Endometrium (tissue), 2 donors: ENCODE data around the gene EPS15.

Source experiments
- FAIRE-seq: peaks from 2 replicates; lab custom pipeline; 2012; peaks lifted over from hg19 to GRCh38; lab: Jason Lieb, UNC
- donor health status: control.
- donor health status: control.

EPS15 gene

GRCh38 chr1:51373898-51374297 is 145.2 kb downstream of the EPS15 start:
- no peak for FAIRE-seq

GRCh38 chr1:51372561-51372960 is 146.5 kb downstream of the EPS15 start:
- no peak for FAIRE-seq

GRCh38 chr1:51369171-51369570 is 149.9 kb downstream of the EPS15 start:
- no peak for FAIRE-seq

GRCh38 chr1:51365774-51366173 is 153.3 kb downstream of the EPS15 start:
- no peak for FAIRE-seq

- FAIRE-seq: no peak
Observed at GRCh38 chr1:51359879-51360278, 159.2 kb downstream of the EPS15 start.

DNA sequence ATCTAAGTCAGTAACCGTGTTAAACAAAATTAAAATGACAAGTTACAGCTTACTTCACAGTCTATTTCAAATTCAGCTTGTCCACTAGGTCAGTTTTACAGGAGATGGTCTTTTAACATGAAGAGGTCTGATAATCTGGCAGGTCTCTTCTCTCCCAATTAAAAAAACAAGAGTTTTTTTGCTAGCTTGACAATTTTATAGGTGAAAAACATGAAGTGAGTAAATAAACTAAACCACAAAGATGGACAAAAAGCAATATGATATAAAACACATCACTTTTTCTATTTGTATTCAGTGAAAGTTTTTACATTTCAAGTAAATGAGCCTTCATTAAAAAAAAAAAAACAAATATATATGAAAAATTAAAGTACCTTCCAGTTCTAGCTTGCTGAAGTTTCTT is 163.7 kb downstream of the EPS15 start:
- FAIRE-seq: no peak

DNA sequence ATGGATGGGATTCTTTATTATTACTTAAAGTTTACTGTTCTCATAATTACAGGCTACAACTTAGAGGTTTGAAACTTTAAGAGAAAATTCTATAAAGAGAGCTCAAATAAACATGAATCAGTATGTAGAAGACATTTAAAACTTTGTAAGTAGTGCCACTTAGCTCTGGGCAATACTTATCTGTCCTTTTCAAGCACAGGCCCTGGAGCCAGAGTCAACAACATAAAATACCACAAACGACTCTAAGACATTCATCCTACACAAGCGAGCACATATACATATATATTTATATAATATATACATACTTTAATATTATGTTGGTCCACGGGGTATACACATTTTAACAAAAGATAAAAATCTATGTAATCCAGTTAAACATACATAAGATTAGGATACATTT is 164.7 kb downstream of the EPS15 start:
- no peak for FAIRE-seq

DNA sequence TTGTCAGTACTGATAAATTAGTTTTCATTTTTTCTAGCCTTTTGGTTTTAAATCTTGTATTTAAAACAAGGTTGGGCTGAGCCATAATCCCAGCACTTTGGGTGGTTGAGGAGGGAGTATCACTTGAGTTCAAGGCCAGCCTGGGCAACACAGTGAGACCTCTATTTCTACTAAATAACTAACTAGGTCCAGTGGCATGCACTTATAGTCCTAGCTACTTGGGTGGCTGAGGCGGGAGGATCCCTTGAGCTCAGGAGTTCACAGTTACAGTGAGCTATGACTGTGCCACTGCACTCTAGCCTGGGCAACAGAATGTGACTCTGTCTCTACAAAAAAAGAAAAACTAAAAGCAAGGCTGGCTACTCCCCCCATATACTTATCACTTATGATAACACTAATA is 167.2 kb downstream of the EPS15 start:
- FAIRE-seq: no peak

DNA sequence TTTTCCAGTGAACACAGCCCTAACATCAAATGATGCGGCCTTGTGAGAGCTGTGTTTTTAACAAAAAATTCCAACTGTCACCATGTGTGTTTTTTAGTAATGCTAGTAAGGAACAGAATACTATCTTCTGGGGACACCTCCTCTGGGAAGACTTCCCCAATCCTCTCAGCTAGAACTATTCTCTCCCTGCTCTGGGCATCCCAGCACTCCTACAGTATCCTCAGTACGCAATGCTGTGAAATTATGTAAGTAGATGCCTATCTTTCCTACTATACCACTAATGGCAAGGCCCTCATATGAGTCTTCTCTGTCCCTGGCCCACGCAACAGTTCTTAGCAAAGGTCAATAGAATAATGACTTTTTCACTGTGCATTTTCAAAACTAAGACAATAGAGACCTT is 169.2 kb downstream of the EPS15 start:
- FAIRE-seq: no peak

DNA sequence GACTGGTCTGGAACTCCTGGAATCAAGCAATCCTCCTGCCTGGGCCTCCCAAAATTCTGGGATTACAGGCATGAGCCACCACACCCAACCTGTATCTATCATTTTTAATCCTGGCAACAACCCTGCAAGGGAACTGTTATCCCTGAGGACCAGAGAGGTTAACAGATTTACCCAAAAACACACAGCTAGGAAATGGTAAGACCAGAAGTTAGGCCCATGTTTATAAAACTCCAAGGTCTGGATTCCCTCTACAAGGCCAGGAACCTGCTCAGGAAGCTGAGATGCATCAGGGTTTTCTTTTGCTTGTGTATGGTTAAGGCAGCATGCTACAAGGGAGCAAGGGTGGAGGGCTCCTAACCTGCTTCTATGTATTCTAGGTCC is 170.9 kb downstream of the EPS15 start:
- no peak for FAIRE-seq

- no peak for FAIRE-seq
Observed at GRCh38 chr1:51347398-51348146, 171.5 kb downstream of the EPS15 start.

GRCh38 chr1:51346086-51346942 is 172.8 kb downstream of the EPS15 start:
- no peak for FAIRE-seq

DNA sequence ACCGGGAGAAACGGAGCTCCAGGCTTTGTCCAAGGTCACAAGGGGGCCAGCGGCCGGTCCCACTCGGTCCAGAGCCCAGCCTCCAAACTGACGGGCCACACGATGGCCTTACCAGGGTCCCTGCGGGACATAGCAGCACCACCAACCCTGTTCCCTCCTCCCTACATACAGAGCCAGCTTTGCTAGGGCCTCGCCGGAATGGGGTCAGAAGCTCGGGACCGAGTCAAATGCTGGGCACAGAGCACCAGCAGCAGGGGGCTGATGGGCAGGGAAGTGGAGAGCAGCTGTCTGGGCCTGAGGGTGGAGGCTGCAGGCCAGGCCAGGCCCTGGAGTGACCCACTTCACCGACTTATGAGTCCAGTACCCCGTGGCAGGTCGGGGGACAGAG is 173.8 kb downstream of the EPS15 start:
- no peak for FAIRE-seq

DNA sequence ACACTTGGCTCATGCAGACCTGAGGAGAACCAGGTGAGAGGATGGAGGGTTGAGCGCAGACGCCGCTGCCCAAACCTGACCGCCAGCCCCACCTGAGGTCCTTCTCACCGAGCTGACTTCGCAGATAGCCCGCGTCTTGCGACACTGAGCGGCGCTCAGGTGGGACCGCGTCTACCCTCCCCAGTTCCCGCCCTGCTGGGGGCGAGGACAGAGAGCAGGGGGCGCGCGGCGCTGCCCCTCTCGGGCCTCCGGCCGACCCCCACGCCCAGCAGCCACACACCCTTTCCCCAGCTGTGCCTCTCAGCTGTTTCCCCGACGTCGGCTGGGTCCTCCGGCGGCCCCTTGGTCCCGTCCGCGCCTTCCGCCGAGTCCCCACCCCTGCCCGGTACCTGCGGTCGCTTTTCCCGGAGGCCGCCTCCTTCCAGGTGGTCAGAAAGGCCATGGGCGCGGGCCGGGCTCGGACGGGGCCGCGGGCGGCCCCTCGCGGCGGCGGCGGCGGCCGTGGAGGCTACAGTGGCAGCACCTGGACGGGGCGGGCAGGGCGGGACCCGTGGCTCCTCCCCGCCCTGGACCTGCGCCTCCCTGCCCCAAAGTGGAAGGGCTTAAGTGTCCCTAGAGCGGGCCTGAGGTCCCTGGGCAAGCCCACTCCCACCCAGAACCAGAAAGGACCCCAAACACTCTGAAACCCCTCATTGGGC is 174.3 kb downstream of the EPS15 start:
- no peak for FAIRE-seq

DNA sequence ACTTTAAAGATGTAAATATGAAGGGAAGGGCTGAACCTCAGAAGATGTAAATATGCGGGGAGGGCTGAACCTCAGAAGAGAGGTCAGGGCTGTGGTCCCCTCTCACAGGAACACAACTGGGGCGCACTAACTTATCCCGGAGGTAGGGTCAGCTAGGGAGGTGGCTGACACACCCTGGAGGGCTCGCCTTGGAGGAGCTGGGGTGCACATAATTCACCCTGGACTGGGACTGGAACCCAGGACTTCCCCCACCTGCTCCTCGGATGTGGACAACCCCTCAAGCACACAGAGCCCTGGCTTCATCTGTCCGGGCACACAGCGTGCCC is 174.8 kb downstream of the EPS15 start:
- no peak for FAIRE-seq

GRCh38 chr1:51343624-51344023 is 175.4 kb downstream of the EPS15 start:
- no peak for FAIRE-seq

- FAIRE-seq: no peak
Observed at GRCh38 chr1:51342591-51343206, 176.4 kb downstream of the EPS15 start.

GRCh38 chr1:51341876-51342496 is 177.1 kb downstream of the EPS15 start:
- FAIRE-seq: no peak

DNA sequence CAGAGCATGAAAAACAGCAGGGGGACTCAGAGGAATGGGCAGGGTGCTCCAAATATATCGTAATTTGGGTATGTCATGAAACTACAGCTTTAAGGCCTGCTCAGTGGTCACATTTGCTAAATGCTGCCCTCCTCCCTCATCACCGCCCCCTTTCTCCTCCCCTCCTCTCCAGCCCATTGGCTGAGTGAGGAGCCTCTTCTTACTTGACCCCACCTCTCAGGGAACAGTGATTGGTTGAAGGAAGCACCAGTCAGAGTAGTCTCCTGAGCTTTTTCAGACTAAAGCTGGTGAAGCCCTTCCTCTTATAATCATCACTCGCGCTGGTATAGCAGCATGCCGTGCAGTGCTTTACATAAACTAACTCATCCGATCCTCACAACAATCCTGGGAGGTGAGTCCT is 178.7 kb downstream of the EPS15 start:
- no peak for FAIRE-seq

DNA sequence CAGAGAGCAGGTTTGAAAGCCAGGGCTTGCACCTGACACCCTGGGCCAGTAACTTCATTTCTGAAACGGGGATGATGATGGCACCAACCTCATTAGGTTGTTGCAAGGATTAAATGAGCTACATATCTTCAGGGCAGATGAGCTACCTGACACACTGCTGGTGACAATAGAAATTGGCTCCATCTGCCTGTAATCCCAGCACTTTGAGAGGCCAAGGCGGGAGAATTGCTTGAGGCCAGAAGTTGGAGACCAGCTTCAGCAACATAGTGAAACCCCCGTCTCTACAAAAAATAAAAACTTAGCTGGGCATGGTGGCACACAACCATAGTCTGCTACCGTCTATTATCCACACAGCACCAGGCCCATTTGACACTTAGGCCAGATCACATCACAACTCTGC is 182.4 kb downstream of the EPS15 start:
- FAIRE-seq: no peak

- no peak for FAIRE-seq
Observed at GRCh38 chr1:51336004-51336403, 183.1 kb downstream of the EPS15 start.
